ENCODE measurements around the gene BRD4.

BRD4 gene

GRCh38 chr19:15291548-15292021 lies 40.8 kb downstream of the BRD4 start:
- DNase-seq (ENCODE audit: low read depth in 1 of 2, low spot score in 1 of 2): no peak

DNA sequence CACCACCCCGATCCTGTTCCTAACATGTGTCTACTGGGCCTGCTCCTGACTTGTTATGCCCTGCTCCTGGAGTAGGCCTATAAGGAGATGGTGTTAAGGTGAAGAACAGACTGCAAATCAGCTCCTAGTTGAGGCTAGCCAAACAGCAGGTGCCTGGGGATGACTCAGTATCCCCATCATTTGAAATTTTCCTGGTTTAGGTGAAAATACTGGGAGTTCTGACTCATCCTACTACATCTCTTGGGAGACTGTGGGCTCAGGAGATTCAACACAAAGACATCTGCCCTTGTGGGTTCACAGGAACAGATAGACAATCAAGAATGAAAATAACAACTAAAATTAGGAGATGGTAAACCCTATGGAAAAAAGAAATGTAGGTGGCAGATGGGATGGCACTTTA lies 41.2 kb downstream of the BRD4 start:
- DNase-seq (ENCODE audit: low read depth in 1 of 2, low spot score in 1 of 2): no peak

- DNase-seq (ENCODE audit: low read depth in 1 of 2, low spot score in 1 of 2): no peak
Observed at GRCh38 chr19:15290166-15290565, 42.2 kb downstream of the BRD4 start.

DNA sequence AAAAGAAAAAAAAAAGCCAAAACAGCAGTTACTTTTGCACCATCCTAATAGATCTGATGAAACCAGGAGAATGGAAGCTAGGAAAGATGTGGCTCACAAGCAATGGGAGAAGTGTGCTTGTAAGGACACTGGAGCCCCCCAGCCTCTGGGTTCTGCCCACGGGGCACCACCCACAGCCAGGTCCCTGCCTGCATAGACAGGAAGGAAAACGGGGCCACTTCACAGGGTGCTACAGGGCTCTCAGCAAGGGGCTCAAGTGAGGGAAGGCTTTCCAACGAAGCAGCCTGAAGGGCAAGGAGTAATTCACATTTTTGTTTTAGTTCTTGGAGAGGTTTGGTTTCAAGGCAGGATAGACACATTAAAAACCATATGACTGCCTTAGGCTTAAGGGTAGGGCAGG lies 42.7 kb downstream of the BRD4 start:
- no peak for DNase-seq (ENCODE audit: low read depth in 1 of 2, low spot score in 1 of 2)

GRCh38 chr19:15288146-15288963 lies 44.0 kb downstream of the BRD4 start:
- DNase-seq (ENCODE audit: low read depth in 1 of 2, low spot score in 1 of 2): no peak

- DNase-seq (ENCODE audit: low read depth in 1 of 2, low spot score in 1 of 2): no peak
Observed at GRCh38 chr19:15287496-15287895, 44.8 kb downstream of the BRD4 start.

DNA sequence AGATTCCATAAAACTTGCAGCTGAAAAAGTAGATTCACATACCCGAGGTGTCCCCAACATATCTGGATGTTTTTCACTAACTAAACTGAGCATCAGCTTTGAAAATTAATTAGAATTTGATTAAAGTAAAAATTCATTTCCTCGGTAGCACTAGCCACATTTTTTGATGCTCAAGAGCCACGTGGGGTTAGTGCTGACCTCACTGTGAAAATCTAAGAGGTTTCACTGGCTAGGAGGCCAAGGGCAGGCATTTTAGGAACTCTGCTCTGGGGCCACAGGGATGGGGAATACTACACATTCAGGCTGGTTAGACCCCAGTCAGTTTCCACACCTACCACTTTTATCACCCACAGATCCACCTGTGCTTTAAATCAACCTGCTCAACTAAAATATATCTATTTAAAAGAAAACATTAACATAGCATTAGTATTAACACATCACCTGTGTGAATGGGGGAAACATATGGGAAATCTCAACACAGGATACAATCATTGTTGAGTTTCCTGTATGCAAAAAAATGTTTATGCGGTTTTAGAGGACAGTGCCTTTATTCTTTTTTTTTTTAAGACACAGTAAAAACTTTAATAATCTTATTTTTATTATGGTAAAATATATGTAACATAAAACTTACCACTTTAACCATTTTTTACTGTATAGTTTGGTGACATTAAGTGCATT lies 45.5 kb downstream of the BRD4 start:
- no peak for DNase-seq (ENCODE audit: low read depth in 1 of 2, low spot score in 1 of 2)

DNA sequence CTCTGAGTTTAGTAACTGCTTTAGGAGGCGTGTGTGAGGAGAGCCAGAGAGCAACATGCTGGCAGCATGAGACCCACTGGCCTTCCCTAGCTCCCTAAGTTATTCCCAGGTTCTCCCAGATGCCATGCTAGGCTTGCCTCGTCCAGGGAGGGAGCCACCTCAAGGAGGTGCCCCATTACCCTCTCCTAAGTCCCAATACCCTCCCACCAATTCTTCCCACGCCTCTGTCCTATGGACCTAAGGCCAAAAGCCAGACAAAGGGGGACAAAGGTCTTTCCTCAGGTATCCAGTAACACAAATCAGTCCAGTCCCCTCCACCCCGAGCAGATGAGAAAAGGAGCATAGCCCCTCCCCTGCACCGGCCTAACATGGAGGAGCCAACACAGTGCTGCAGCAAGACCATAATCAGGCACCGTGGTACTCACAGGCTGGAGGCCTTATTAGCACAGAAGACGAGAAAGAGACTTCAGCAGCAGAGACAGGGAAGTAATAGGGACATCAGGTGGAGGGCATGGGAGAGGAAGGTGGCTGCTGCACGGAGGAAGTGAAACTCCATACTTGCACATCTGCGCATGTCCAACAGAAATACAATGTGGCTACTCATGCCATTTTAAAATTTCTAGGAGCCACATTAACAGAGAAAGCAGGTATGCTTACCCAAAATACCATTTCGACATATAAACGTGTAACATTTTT lies 46.3 kb downstream of the BRD4 start:
- DNase-seq (ENCODE audit: low read depth in 1 of 2, low spot score in 1 of 2): no peak

DNA sequence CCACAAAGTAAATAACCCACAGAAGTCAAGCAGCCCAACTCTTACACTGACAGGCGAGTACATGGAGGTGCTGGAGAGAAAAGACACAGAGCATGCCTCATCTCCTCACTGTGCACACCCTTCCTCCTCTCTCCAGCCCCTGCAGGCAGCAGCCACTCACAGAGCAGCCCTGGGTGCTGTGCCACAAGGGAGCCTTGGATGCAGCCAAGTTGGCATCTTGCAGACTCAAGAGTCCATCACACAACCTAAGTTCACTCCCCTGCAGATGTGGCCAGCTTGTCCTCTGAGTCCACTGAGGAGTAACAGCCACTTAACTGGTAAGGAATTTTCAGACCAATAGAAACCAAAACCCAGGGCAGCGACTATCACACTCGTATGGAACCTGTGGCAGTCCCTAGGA lies 47.4 kb downstream of the BRD4 start:
- no peak for DNase-seq (ENCODE audit: low read depth in 1 of 2, low spot score in 1 of 2)

DNA sequence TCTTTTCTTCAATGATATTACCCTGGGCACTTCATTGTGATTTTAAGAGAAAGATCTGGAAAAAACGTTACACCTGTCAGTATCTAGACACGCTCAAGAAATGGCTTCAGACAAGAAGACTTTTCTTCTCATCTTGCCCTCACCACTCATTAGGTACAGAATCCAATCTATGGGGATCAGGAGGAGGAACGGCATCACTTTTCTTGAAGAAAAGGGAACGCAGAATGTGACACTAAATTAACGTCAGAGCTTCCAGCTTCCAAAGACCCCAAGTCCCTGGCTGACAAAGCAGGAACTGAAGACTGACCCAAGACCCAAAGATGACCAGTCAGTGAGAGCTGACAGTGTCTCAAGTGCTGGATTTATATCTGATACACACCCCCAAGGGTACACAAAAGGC lies 48.2 kb downstream of the BRD4 start:
- DNase-seq (ENCODE audit: low read depth in 1 of 2, low spot score in 1 of 2): no peak

GRCh38 chr19:15283141-15283883 lies 49.0 kb downstream of the BRD4 start:
- no peak for DNase-seq (ENCODE audit: low read depth in 1 of 2, low spot score in 1 of 2)

DNA sequence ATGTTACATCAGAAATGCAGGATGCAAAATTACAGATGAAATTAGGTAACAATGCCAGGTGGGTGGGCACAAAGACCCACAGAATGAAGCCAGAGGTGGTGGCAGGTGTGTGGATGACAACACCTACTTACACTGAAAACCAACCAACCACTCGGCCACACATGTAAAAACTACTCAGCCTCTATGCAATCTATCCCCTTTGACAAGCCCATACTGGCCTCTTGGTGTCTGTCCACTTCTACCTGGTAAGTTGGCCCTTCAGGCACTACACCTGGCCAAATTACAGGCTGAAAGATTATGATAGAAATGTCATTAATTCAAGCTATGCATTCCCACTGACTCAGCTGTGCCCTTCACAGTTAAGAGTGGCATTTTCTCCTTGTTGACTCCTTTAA lies 50.0 kb downstream of the BRD4 start:
- no peak for DNase-seq (ENCODE audit: low read depth in 1 of 2, low spot score in 1 of 2)

GRCh38 chr19:15280915-15281683 lies 51.2 kb downstream of the BRD4 start:
- no peak for DNase-seq (ENCODE audit: low read depth in 1 of 2, low spot score in 1 of 2)

DNA sequence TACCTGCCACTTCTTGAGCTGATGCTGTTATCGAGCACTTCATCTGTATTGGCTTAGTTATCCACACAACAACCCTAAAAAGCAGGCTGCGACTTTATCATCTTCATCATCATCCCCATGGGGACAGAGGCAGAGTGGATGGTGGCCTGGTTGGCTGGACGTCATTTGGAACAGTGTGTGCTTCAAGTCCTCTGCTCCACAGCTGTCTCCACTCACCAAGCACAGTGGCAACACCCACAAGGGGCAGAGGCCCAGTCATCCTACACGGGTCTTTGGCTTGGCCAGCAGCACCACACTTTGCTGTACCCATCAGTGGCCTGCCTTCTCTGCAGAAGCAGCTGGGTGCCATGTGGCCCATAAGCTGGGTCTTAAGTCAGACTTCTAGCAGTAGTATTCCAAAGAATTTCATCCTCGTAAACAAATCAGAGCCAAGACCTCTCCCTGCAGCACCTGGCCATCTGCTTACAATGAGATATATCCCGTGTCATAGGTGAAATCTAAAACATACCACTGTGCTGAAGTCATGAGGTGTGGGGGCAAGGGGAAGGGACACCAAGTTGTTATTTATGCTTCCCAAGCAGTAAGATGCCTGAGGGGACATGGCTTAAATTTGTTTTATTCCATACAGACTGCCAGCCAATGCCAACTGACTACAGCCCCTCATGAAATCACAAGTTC lies 52.2 kb downstream of the BRD4 start:
- DNase-seq (ENCODE audit: low read depth in 1 of 2, low spot score in 1 of 2): no peak

DNA sequence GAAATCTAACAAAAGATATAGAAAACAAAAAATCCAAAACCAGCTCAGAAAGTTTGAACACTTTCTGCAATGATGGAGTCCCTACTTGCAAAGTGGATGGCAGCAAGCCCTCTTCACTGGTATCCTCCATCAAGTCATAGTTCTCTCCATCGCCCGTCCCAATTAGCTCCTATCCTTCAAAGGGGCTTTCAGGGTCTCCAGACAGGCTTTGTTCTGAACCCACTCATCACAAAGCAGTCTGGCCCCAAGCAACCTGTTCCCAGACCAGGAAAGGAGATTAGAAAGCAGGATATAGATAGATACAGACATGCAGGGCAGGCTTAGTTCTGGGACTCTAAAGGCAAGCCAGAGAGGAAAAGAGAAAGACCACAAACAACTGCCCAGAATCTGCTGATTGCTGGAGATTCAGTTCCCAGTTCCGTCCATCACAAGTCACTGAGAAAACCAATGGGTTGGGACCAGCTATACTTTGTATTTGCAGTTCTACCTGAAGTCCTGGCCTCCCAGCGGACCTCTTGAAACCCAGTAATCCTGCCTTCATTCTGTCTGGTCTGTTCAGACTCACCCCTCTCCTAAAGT lies 52.9 kb downstream of the BRD4 start:
- no peak for DNase-seq (ENCODE audit: low read depth in 1 of 2, low spot score in 1 of 2)

GRCh38 chr19:15276620-15277215 lies 55.6 kb downstream of the BRD4 start:
- no peak for DNase-seq (ENCODE audit: low read depth in 1 of 2, low spot score in 1 of 2)

DNA sequence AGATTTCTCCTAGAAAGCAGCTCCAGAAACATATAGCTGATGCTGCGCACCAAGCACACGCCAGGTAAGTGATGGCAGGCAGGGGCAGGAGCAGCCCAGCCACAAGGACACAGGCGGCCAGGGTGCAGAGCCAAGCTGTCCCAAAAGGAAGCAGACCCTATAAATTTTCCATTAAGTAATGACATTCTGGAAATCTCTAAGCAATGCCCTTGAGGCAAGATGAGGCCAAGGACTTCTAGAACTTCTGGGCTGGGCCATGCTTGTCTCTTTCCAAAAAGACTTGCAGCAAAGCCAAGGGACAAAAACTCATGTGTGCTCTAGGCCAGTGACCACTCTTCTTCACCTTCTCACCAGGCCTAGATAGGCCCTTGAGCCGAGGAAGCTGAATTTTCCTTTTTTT lies 57.9 kb downstream of the BRD4 start:
- DNase-seq (ENCODE audit: low read depth in 1 of 2, low spot score in 1 of 2): no peak

- no peak for DNase-seq (ENCODE audit: low read depth in 1 of 2, low spot score in 1 of 2)
Observed at GRCh38 chr19:15269806-15270205, 62.5 kb downstream of the BRD4 start.

- no peak for DNase-seq (ENCODE audit: low read depth in 1 of 2, low spot score in 1 of 2)
Observed at GRCh38 chr19:15268928-15269253, 63.4 kb downstream of the BRD4 start.
